ENCODE measurements around the gene MSN. TPM values are rescaled to one million over a fixed set of nuclear protein-coding genes. Genes with fewer than 3 reads are reported as not detected.

Gene MSN
- 172 and 182 TPM in 2 replicates for total RNA-seq

DNA sequence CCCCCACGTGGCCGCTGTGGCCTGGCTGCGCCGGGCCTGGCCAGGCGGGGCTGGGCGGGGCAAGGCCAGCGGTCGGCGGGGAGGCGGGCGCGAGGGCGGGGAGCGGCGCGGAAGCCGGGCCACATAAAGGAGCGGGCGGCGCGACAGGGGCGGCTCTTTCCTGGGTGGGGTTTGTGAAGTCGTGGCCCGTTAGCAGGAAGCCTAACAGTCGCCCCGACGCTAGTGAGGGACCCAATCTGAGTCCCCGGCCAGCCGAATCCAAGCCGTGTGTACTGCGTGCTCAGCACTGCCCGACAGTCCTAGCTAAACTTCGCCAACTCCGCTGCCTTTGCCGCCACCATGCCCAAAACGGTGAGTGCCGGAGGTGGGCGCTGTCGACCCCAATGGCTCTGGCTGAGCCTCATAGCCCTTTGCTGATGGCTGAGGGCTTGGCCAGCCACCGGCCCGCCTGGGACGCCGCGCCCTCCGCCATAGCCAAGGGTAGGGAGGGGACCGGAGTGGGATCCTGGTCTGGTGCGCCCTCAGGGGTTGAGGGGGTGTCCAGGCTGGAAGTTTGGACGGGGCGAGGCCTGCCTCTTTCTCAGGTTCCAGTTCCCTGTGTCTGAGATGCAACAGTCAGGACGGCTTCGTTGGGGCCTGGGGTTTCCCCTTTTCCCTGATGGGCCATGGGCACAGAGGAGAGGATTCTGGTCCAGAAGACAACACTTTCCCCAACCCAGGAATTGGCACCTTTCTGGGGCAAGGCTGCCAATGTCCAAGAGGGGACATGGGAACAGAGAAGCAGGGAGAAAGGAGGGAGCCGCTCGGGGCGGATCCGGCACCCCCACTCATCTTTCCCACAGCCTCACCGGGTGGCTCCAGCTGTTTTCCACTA lies at the start of gene MSN:
Gene MSN, plus strand, starts transcription at position 152 of the 874 bp plus-strand sequence. Its CDS starts 188 bp downstream, at position 340.

Other genes starting within 250 kb of the MSN start
- 14.1 and 17.7 TPM in 2 replicates for gene LAS1L, start 132.9 kb upstream of the MSN start, total RNA-seq